ENCODE data around the gene TXNRD1.

The TXNRD1 gene

GRCh38 chr12:104314242-104314614 is 98.6 kb downstream of the TXNRD1 start:
- no peak for TF ChIP-seq CTCF (IDR thresholded peaks at IDR 0.05)
- Histone ChIP-seq H3K4me1 (no peaks in the 10 kb centered on the region), H3K9ac (no peak overlapping the region), H3K36me3 (ENCODE audit: control insufficient read depth, insufficient read depth, low read length) (no peaks in the 10 kb centered on the region), H3K27ac (no peak overlapping the region), H3K79me2 (peaks cover 23% of the 10 kb centered on the region), H2AFZ (no peak overlapping the region), H3K27me3 (ENCODE audit: control insufficient read depth, insufficient read depth, low read length) (no peaks in the 10 kb centered on the region), H3K9me3 (ENCODE audit: control insufficient read depth, low read length) (no peaks in the 10 kb centered on the region), H3K4me2 (ENCODE audit: low read length) (no peak overlapping the region), H3K4me3 (ENCODE audit: low read depth, low read length) (no peak overlapping the region)

GRCh38 chr12:104315326-104316224 is 100.0 kb downstream of the TXNRD1 start:
- no peaks in the 10 kb centered on the region for H3K36me3 ChIP-seq (ENCODE audit: control insufficient read depth, insufficient read depth, low read length)
- no peaks in the 10 kb centered on the region for H3K9me3 ChIP-seq (ENCODE audit: control insufficient read depth, low read length)
- TF ChIP-seq CTCF (IDR thresholded peaks at IDR 0.05), result no peak

GRCh38 chr12:104316936-104317335 is 101.4 kb downstream of the TXNRD1 start:
- H2AFZ ChIP-seq, result no peak overlapping the region
- no peak overlapping the region for H3K9ac ChIP-seq
- no peaks in the 10 kb centered on the region for H3K36me3 ChIP-seq (ENCODE audit: control insufficient read depth, insufficient read depth, low read length)
- H3K4me3 ChIP-seq (ENCODE audit: low read depth, low read length), result no peak overlapping the region
- no peaks in the 10 kb centered on the region for H3K27me3 ChIP-seq (ENCODE audit: control insufficient read depth, insufficient read depth, low read length)
- H3K27ac ChIP-seq, result no peak overlapping the region
- no peaks in the 10 kb centered on the region for H3K9me3 ChIP-seq (ENCODE audit: control insufficient read depth, low read length)
- H3K4me1 ChIP-seq, result no peaks in the 10 kb centered on the region
- peaks cover 8% of the 10 kb centered on the region for H3K79me2 ChIP-seq
- no peak for TF ChIP-seq CTCF (IDR thresholded peaks at IDR 0.05)
- H3K4me2 ChIP-seq (ENCODE audit: low read length), result no peak overlapping the region

More at GRCh38 chr12:104315326-104316224, 100.0 kb downstream of the TXNRD1 start:
- no peak overlapping the region for H3K4me2 ChIP-seq (ENCODE audit: low read length)
- no peaks in the 10 kb centered on the region for H3K4me1 ChIP-seq
- H3K27ac ChIP-seq, result no peak overlapping the region
- H2AFZ ChIP-seq, result no peak overlapping the region
- H3K4me3 ChIP-seq (ENCODE audit: low read depth, low read length), result no peak overlapping the region
- H3K79me2 ChIP-seq, result peaks cover 17% of the 10 kb centered on the region
- H3K9ac ChIP-seq, result no peak overlapping the region
- H3K27me3 ChIP-seq (ENCODE audit: control insufficient read depth, insufficient read depth, low read length), result no peaks in the 10 kb centered on the region

- H3K4me2 ChIP-seq (ENCODE audit: low read length), result no peak overlapping the region
- no peak overlapping the region for H2AFZ ChIP-seq
- no peak overlapping the region for H3K4me3 ChIP-seq (ENCODE audit: low read depth, low read length)
- H3K9ac ChIP-seq, result no peak overlapping the region
- no peaks in the 10 kb centered on the region for H3K9me3 ChIP-seq (ENCODE audit: control insufficient read depth, low read length)
- no peak for TF ChIP-seq CTCF (IDR thresholded peaks at IDR 0.05)
- H3K79me2 ChIP-seq, result peaks cover 4% of the 10 kb centered on the region
- H3K4me1 ChIP-seq, result no peaks in the 10 kb centered on the region
- H3K27ac ChIP-seq, result no peak overlapping the region
- H3K27me3 ChIP-seq (ENCODE audit: control insufficient read depth, insufficient read depth, low read length), result no peaks in the 10 kb centered on the region
- no peaks in the 10 kb centered on the region for H3K36me3 ChIP-seq (ENCODE audit: control insufficient read depth, insufficient read depth, low read length)
Measured at GRCh38 chr12:104317538-104318210, 102.1 kb downstream of the TXNRD1 start.

All from parathyroid adenoma (tissue), 2 donors.